AG20443 (cell line): ENCODE measurements around the gene OR56B4.

ENCODE experiments used
- DNase-seq: peaks from one replicate; pipeline ENCODE4 v3.0.0; 2012; ENCODE audit warnings: low spot score, mixed read lengths

Gene OR56B4

GRCh38 chr11:6151117-6151516 is 43.6 kb downstream of the OR56B4 start:
- no peak for DNase-seq

- DNase-seq: no peak
These were observed 44.6 kb downstream of the OR56B4 start for GRCh38 chr11:6152126-6152525.

- DNase-seq: no peak
These were observed 49.3 kb downstream of the OR56B4 start for GRCh38 chr11:6156628-6157359.
